Osteocyte (in vitro differentiated cells): Measurements from ENCODE around the gene CDH20. TPM values are rescaled to one million over a fixed set of nuclear protein-coding genes. Genes with fewer than 3 reads are reported as not detected.

Experiments
- DNase-seq: peaks from one replicate; pipeline ENCODE4 v3.0.0; 2021; ENCODE audit warnings: mixed read lengths; ENCODE audit not compliant: unreplicated experiment; ENCODE audit errors: extremely low spot score
- H3K27ac Mint-ChIP-seq: one replicate; pipeline ENCODE4 v1.8.0; 2021; ENCODE audit warnings: mild to moderate bottlenecking, mixed read lengths; ENCODE audit not compliant: unreplicated experiment
- H3K27me3 Mint-ChIP-seq: one replicate; pipeline ENCODE4 v1.8.0; 2021; ENCODE audit warnings: mixed read lengths; ENCODE audit not compliant: unreplicated experiment
- H3K36me3 Mint-ChIP-seq: one replicate; pipeline ENCODE4 v1.8.0; 2021; ENCODE audit warnings: mixed read lengths; ENCODE audit not compliant: unreplicated experiment
- H3K4me1 Mint-ChIP-seq: one replicate; pipeline ENCODE4 v1.8.0; 2021; ENCODE audit warnings: mixed read lengths; ENCODE audit not compliant: unreplicated experiment
- H3K4me3 Mint-ChIP-seq: one replicate; pipeline ENCODE4 v1.8.0; 2021; ENCODE audit warnings: mild to moderate bottlenecking, moderate library complexity, mixed read lengths; ENCODE audit not compliant: unreplicated experiment
- H3K9me3 Mint-ChIP-seq: one replicate; pipeline ENCODE4 v1.8.0; 2021; ENCODE audit warnings: mixed read lengths; ENCODE audit not compliant: unreplicated experiment
- CTCF ChIP-seq: fragments of 200-600 bp; sonication (generic); IDR thresholded peaks from 2 replicates; pipeline ENCODE4 v1.5.0; 2021; ENCODE audit warnings: antibody characterized with exemption, mild to moderate bottlenecking, moderate library complexity
- total RNA-seq: library from RNA; stranded (reverse); gene quantifications from 2 replicates; pipeline ENCODE4 v1.2.1, GENCODE V29; 2021

CDH20 gene
- total RNA-seq, 1 donor from 2014 or later = not detected

GRCh38 chr18:61580046-61580445 is 246.8 kb downstream of the CDH20 start:
- TF ChIP-seq CTCF = no peak
- DNase-seq = no peak
- H3K36me3 Mint-ChIP-seq = peaks cover 5% of the 10 kb centered on the region
- no peaks in the 10 kb centered on the region for H3K27me3 Mint-ChIP-seq
- no peak overlapping the region for H3K4me3 Mint-ChIP-seq
- H3K4me1 Mint-ChIP-seq = peaks cover 31% of the 10 kb centered on the region
- peak overlapping the region; percentile 70 for H3K27ac Mint-ChIP-seq
- no peaks in the 10 kb centered on the region for H3K9me3 Mint-ChIP-seq

GRCh38 chr18:61581578-61582201 is 248.5 kb downstream of the CDH20 start:
- H3K27ac Mint-ChIP-seq = peak overlapping the region; percentile 62
- H3K4me3 Mint-ChIP-seq = peak overlapping the region; percentile 74
- peak; percentile 99 for TF ChIP-seq CTCF
- H3K4me1 Mint-ChIP-seq = peaks cover 19% of the 10 kb centered on the region
- H3K27me3 Mint-ChIP-seq = no peaks in the 10 kb centered on the region
- H3K9me3 Mint-ChIP-seq = no peaks in the 10 kb centered on the region
- DNase-seq = peak; percentile 93
- H3K36me3 Mint-ChIP-seq = no peaks in the 10 kb centered on the region

GRCh38 chr18:61582202-61582710 is 249.0 kb downstream of the CDH20 start:
- Mint-ChIP-seq H3K9me3 (no peaks in the 10 kb centered on the region), H3K36me3 (no peaks in the 10 kb centered on the region), H3K27me3 (no peaks in the 10 kb centered on the region), H3K4me3 (peak overlapping the region; percentile 74), H3K27ac (no peak overlapping the region), H3K4me1 (peaks cover 24% of the 10 kb centered on the region)
- no peak for TF ChIP-seq CTCF
- no peak for DNase-seq

- Mint-ChIP-seq H3K36me3 (no peaks in the 10 kb centered on the region), H3K9me3 (no peaks in the 10 kb centered on the region), H3K27ac (no peak overlapping the region), H3K4me3 (no peak overlapping the region), H3K27me3 (no peaks in the 10 kb centered on the region), H3K4me1 (peaks cover 33% of the 10 kb centered on the region)
- TF ChIP-seq CTCF = no peak
- no peak for DNase-seq
Observed at GRCh38 chr18:61583548-61583947, 250.3 kb downstream of the CDH20 start.

GRCh38 chr18:61587865-61588264 is 254.6 kb downstream of the CDH20 start:
- no peak for DNase-seq
- Mint-ChIP-seq H3K27ac (no peak overlapping the region), H3K36me3 (no peaks in the 10 kb centered on the region), H3K4me1 (peaks cover 26% of the 10 kb centered on the region), H3K27me3 (no peaks in the 10 kb centered on the region), H3K4me3 (no peak overlapping the region), H3K9me3 (no peaks in the 10 kb centered on the region)
- no peak for TF ChIP-seq CTCF
